ENCODE data around the gene DHX16.

DHX16 gene

GRCh38 chr6:30655743-30656094 lies 17.1 kb downstream of the DHX16 start:
- Histone ChIP-seq H3K36me3 (ENCODE audit: low read length) (peaks cover 10% of the 10 kb centered on the region; the same call in 1 of the 2 replicates), H3K27ac (ENCODE audit: low read depth, low read length) (no peak overlapping the region), H3K9me3 (ENCODE audit: insufficient read depth, low read length) (no peaks in the 10 kb centered on the region), H3F3A (ENCODE audit: insufficient read depth) (peaks cover 19% of the 10 kb centered on the region), H3K79me2 (ENCODE audit: insufficient read depth, low read length) (no peaks in the 10 kb centered on the region), H3K9me2 (replicated peaks; ENCODE audit: insufficient read depth, low read length) (no peaks in the 10 kb centered on the region), H2AFZ (ENCODE audit: low read depth, low read length, severe bottlenecking) (no peak overlapping the region), H3K4me3 (ENCODE audit: insufficient read depth, low read length, poor library complexity, severe bottlenecking) (no peak overlapping the region), H3K27me3 (ENCODE audit: low read length) (no peaks in the 10 kb centered on the region), H3K9ac (ENCODE audit: low read length) (no peak overlapping the region), H3K4me2 (ENCODE audit: low read depth, low read length, poor library complexity, severe bottlenecking) (no peak overlapping the region), H4K20me1 (ENCODE audit: low read depth, low read length) (no peaks in the 10 kb centered on the region)
- no peak for TF ChIP-seq EZH2phosphoT487 (conservative IDR thresholded peaks at IDR 0.05; ENCODE audit: low read length)
- TF ChIP-seq, protein P1, sequence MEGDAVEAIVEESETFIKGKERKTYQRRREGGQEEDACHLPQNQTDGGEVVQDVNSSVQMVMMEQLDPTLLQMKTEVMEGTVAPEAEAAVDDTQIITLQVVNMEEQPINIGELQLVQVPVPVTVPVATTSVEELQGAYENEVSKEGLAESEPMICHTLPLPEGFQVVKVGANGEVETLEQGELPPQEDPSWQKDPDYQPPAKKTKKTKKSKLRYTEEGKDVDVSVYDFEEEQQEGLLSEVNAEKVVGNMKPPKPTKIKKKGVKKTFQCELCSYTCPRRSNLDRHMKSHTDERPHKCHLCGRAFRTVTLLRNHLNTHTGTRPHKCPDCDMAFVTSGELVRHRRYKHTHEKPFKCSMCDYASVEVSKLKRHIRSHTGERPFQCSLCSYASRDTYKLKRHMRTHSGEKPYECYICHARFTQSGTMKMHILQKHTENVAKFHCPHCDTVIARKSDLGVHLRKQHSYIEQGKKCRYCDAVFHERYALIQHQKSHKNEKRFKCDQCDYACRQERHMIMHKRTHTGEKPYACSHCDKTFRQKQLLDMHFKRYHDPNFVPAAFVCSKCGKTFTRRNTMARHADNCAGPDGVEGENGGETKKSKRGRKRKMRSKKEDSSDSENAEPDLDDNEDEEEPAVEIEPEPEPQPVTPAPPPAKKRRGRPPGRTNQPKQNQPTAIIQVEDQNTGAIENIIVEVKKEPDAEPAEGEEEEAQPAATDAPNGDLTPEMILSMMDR (IDR thresholded peaks at IDR 0.05; ENCODE audit: insufficient read depth, low read length, poor library complexity, severe bottlenecking): no peak

DNA sequence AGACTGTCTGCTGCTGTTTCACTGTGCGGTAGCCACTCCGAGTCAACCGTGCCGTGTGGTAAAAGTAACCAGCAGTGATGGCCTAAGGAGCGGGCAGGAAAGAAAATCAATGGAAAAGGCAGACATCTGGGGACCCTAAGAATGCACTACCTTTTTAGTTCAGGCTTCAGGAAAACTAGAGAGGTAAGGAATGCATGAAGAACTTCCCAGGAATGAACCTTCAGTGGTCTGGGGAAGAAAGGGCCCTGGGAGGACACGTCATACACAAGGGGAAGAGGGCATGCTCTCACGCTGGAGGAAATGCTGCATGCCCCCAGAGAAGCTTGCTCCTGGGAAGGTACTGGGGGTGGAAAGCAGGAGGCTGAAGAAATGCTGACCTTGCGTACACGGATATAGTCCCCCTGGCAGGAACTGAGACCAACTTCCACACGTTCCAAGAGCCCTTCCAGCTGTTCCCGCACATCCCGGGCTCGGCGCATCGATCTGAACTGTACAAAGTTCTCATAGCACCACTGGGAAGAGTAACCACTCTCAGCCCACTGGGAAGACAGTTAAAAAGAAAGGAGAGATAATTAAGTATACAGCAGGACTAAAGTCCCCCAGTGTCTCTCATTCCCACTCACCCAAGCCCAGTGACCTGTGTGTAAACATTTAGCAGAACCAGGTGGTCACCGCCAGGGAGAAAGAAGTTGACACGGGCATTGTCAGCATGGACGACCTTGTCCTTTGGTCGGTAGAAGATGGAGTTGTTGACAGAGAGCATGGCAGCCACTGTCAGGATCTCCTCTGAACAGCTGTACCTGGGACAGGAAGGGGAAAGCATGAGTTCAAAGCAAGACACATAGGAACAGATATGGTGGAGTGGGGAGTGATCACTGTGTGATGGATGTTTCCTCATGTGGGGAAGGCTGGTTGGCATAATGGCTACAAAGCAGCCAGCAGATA lies 17.7 kb downstream of the DHX16 start:
- H3K27ac ChIP-seq (ENCODE audit: low read depth, low read length): no peak overlapping the region
- no peaks in the 10 kb centered on the region for H4K20me1 ChIP-seq (ENCODE audit: low read depth, low read length)

GRCh38 chr6:30651143-30651542 lies 21.7 kb downstream of the DHX16 start:
- Histone ChIP-seq H3K27ac (ENCODE audit: low read depth, low read length) (no peak overlapping the region), H3K9me3 (ENCODE audit: insufficient read depth, low read length) (no peaks in the 10 kb centered on the region), H2AFZ (ENCODE audit: low read depth, low read length, severe bottlenecking) (no peak overlapping the region), H3K79me2 (ENCODE audit: insufficient read depth, low read length) (peaks cover 33% of the 10 kb centered on the region), H3K4me3 (ENCODE audit: insufficient read depth, low read length, poor library complexity, severe bottlenecking) (no peak overlapping the region), H3K9ac (ENCODE audit: low read length) (no peak overlapping the region), H3K9me2 (replicated peaks; ENCODE audit: insufficient read depth, low read length) (no peaks in the 10 kb centered on the region), H3K4me2 (ENCODE audit: low read depth, low read length, poor library complexity, severe bottlenecking) (no peak overlapping the region), H3K27me3 (ENCODE audit: low read length) (no peaks in the 10 kb centered on the region), H4K20me1 (ENCODE audit: low read depth, low read length) (peaks cover 8% of the 10 kb centered on the region; the same call in 1 of the 2 replicates), H3K36me3 (ENCODE audit: low read length) (peaks cover 7% of the 10 kb centered on the region; the same call in 1 of the 2 replicates), H3F3A (ENCODE audit: insufficient read depth) (peaks cover 25% of the 10 kb centered on the region)
- TF ChIP-seq EZH2phosphoT487 (conservative IDR thresholded peaks at IDR 0.05; ENCODE audit: low read length): no peak
- TF ChIP-seq, protein P1 (IDR thresholded peaks at IDR 0.05; ENCODE audit: insufficient read depth, low read length, poor library complexity, severe bottlenecking): no peak

More for the DNA sequence above, 17.7 kb downstream of the DHX16 start:
- Histone ChIP-seq H3K4me3 (ENCODE audit: insufficient read depth, low read length, poor library complexity, severe bottlenecking) (no peak overlapping the region), H3K9me3 (ENCODE audit: insufficient read depth, low read length) (no peaks in the 10 kb centered on the region), H3K27me3 (ENCODE audit: low read length) (no peaks in the 10 kb centered on the region), H3K4me2 (ENCODE audit: low read depth, low read length, poor library complexity, severe bottlenecking) (no peak overlapping the region), H3F3A (ENCODE audit: insufficient read depth) (peaks cover 19% of the 10 kb centered on the region), H3K9ac (ENCODE audit: low read length) (no peak overlapping the region), H3K36me3 (ENCODE audit: low read length) (peaks cover 10% of the 10 kb centered on the region; the same call in 1 of the 2 replicates), H3K9me2 (replicated peaks; ENCODE audit: insufficient read depth, low read length) (no peaks in the 10 kb centered on the region), H2AFZ (ENCODE audit: low read depth, low read length, severe bottlenecking) (no peak overlapping the region), H3K79me2 (ENCODE audit: insufficient read depth, low read length) (no peaks in the 10 kb centered on the region)
- no peak for TF ChIP-seq EZH2phosphoT487 (conservative IDR thresholded peaks at IDR 0.05; ENCODE audit: low read length)
- TF ChIP-seq, protein P1 (IDR thresholded peaks at IDR 0.05; ENCODE audit: insufficient read depth, low read length, poor library complexity, severe bottlenecking): no peak
